Dendritic cell treated with granulocyte-macrophage colony-stimulating factor and Interleukin-4, amounts not matched to agents 40 ng/mL and 50 ng/mL, for 4 days (primary cell): ENCODE results near the gene ARL4D.
"Not testable (repeated sequence)": the region's sequence is repeated elsewhere in the genome, so short reads cannot be mapped to it uniquely, and the experiment has no call there.

Source experiments
- H3K27ac Mint-ChIP-seq: one replicate; pipeline ENCODE4 v1.8.0; 2022; ENCODE audit warnings: mild to moderate bottlenecking, mixed read lengths
- H3K27me3 Mint-ChIP-seq: one replicate; pipeline ENCODE4 v1.8.0; 2022; ENCODE audit warnings: mild to moderate bottlenecking, mixed read lengths
- H3K36me3 Mint-ChIP-seq: one replicate; pipeline ENCODE4 v1.8.0; 2022; ENCODE audit warnings: low read depth, mixed read lengths
- H3K4me1 Mint-ChIP-seq: one replicate; pipeline ENCODE4 v1.8.0; 2022; ENCODE audit warnings: low read depth, mixed read lengths
- H3K4me3 Mint-ChIP-seq: one replicate; pipeline ENCODE4 v1.8.0; 2022; ENCODE audit warnings: mild to moderate bottlenecking, moderate library complexity, mixed read lengths
- H3K9me3 Mint-ChIP-seq: one replicate; pipeline ENCODE4 v1.8.0; 2022; ENCODE audit warnings: mixed read lengths
- intact Hi-C: fragments of 100-400 bp; cut with micrococcal nuclease; formaldehyde crosslinking; loops from one replicate; pipeline ENCODE4 v1.15.0; 2022

The ARL4D gene

GRCh38 chr17:43363926-43364285 lies 34.9 kb upstream of the ARL4D start:
- peaks cover 12% of the 10 kb centered on the region for H3K36me3 Mint-ChIP-seq
- no peak overlapping the region for H3K4me3 Mint-ChIP-seq
- no peaks in the 10 kb centered on the region for H3K9me3 Mint-ChIP-seq
- H3K27ac Mint-ChIP-seq: no peak overlapping the region
- H3K4me1 Mint-ChIP-seq: peaks cover 64% of the 10 kb centered on the region
- H3K27me3 Mint-ChIP-seq: no peaks in the 10 kb centered on the region
- intact Hi-C loops: no loop called here

- Mint-ChIP-seq H3K4me1 (peaks cover 64% of the 10 kb centered on the region), H3K27ac (peak overlapping the region; percentile 35), H3K27me3 (no peaks in the 10 kb centered on the region), H3K9me3 (no peaks in the 10 kb centered on the region), H3K36me3 (peaks cover 17% of the 10 kb centered on the region), H3K4me3 (no peak overlapping the region)
- intact Hi-C loops: no loop called here
Measured at GRCh38 chr17:43365356-43365755, 33.4 kb upstream of the ARL4D start.

- Mint-ChIP-seq H3K36me3 (peaks cover 17% of the 10 kb centered on the region), H3K4me1 (peaks cover 63% of the 10 kb centered on the region), H3K27ac (peak overlapping the region; percentile 35)
- intact Hi-C loops, H3K9me3 Mint-ChIP-seq, H3K27me3 Mint-ChIP-seq, H3K4me3 Mint-ChIP-seq: not testable (repeated sequence)
Measured at GRCh38 chr17:43365921-43366320, 32.9 kb upstream of the ARL4D start.

- Mint-ChIP-seq H3K9me3 (no peaks in the 10 kb centered on the region), H3K27me3 (no peaks in the 10 kb centered on the region), H3K27ac (peak overlapping the region; percentile 100), H3K4me3 (peak overlapping the region; percentile 79), H3K36me3 (peaks cover 12% of the 10 kb centered on the region), H3K4me1 (peaks cover 60% of the 10 kb centered on the region)
- intact Hi-C loops: no loop called here
Measured at GRCh38 chr17:43366891-43367736, 31.7 kb upstream of the ARL4D start.

GRCh38 chr17:43367737-43368242 lies 31.0 kb upstream of the ARL4D start:
- intact Hi-C loops: loop anchor here (1.0 kb wide), 2 partner anchors 21 to 116 kb away; partner anchors contain the start of gene DHX8
- H3K27ac Mint-ChIP-seq: peak overlapping the region; percentile 100
- no peaks in the 10 kb centered on the region for H3K9me3 Mint-ChIP-seq
- H3K27me3 Mint-ChIP-seq: no peaks in the 10 kb centered on the region
- H3K36me3 Mint-ChIP-seq: peaks cover 12% of the 10 kb centered on the region
- peaks cover 64% of the 10 kb centered on the region for H3K4me1 Mint-ChIP-seq
- peak overlapping the region; percentile 79 for H3K4me3 Mint-ChIP-seq

- peaks cover 73% of the 10 kb centered on the region for H3K4me1 Mint-ChIP-seq
- no peaks in the 10 kb centered on the region for H3K27me3 Mint-ChIP-seq
- intact Hi-C loops: loop anchor here (1.0 kb wide), 2 partner anchors 19 to 114 kb away; partner anchors contain the start of gene DHX8
- no peaks in the 10 kb centered on the region for H3K9me3 Mint-ChIP-seq
- H3K27ac Mint-ChIP-seq: peak overlapping the region; percentile 100
- H3K36me3 Mint-ChIP-seq: peaks cover 12% of the 10 kb centered on the region
- peak overlapping the region; percentile 79 for H3K4me3 Mint-ChIP-seq
Measured at GRCh38 chr17:43368740-43369506, 29.9 kb upstream of the ARL4D start.

- Mint-ChIP-seq H3K36me3 (peaks cover 14% of the 10 kb centered on the region), H3K4me3 (peak overlapping the region; percentile 79), H3K27me3 (no peaks in the 10 kb centered on the region), H3K27ac (peak overlapping the region; percentile 100), H3K4me1 (peaks cover 76% of the 10 kb centered on the region), H3K9me3 (no peaks in the 10 kb centered on the region)
- intact Hi-C loops: no loop called here
Measured at GRCh38 chr17:43369986-43370385, 28.8 kb upstream of the ARL4D start.

- Mint-ChIP-seq H3K9me3 (no peaks in the 10 kb centered on the region), H3K4me3 (no peak overlapping the region), H3K27me3 (no peaks in the 10 kb centered on the region), H3K4me1 (peaks cover 69% of the 10 kb centered on the region), H3K27ac (no peak overlapping the region), H3K36me3 (peaks cover 24% of the 10 kb centered on the region)
- intact Hi-C loops: no loop called here
Measured at GRCh38 chr17:43371227-43371821, 27.5 kb upstream of the ARL4D start.

- H3K4me1 Mint-ChIP-seq: peaks cover 60% of the 10 kb centered on the region
- no peaks in the 10 kb centered on the region for H3K27me3 Mint-ChIP-seq
- intact Hi-C loops: loop anchor here (1.0 kb wide), 1 partner anchor 16 kb away; no protein-coding TSS in a partner anchor
- H3K27ac Mint-ChIP-seq: peak overlapping the region; percentile 74
- H3K4me3 Mint-ChIP-seq: peak overlapping the region; percentile 54
- H3K9me3 Mint-ChIP-seq: no peaks in the 10 kb centered on the region
- peaks cover 24% of the 10 kb centered on the region for H3K36me3 Mint-ChIP-seq
Measured at GRCh38 chr17:43372273-43372911, 26.4 kb upstream of the ARL4D start.

- H3K4me3 Mint-ChIP-seq: no peak overlapping the region
- no peaks in the 10 kb centered on the region for H3K9me3 Mint-ChIP-seq
- peaks cover 50% of the 10 kb centered on the region for H3K4me1 Mint-ChIP-seq
- H3K27me3 Mint-ChIP-seq: no peaks in the 10 kb centered on the region
- intact Hi-C loops: no loop called here
- peak overlapping the region; percentile 74 for H3K27ac Mint-ChIP-seq
- peaks cover 20% of the 10 kb centered on the region for H3K36me3 Mint-ChIP-seq
Measured at GRCh38 chr17:43373356-43373755, 25.4 kb upstream of the ARL4D start.

GRCh38 chr17:43375915-43376314 lies 22.9 kb upstream of the ARL4D start:
- intact Hi-C loops, H3K27me3 Mint-ChIP-seq, H3K4me3 Mint-ChIP-seq, H3K27ac Mint-ChIP-seq: not testable (repeated sequence)
- Mint-ChIP-seq H3K4me1 (peaks cover 34% of the 10 kb centered on the region), H3K9me3 (peaks cover 13% of the 10 kb centered on the region), H3K36me3 (peaks cover 22% of the 10 kb centered on the region)

GRCh38 chr17:43377056-43377810 lies 21.6 kb upstream of the ARL4D start:
- no peak overlapping the region for H3K4me3 Mint-ChIP-seq
- peaks cover 23% of the 10 kb centered on the region for H3K9me3 Mint-ChIP-seq
- H3K27ac Mint-ChIP-seq: no peak overlapping the region
- H3K4me1 Mint-ChIP-seq: peaks cover 24% of the 10 kb centered on the region
- peaks cover 34% of the 10 kb centered on the region for H3K36me3 Mint-ChIP-seq
- intact Hi-C loops: no loop called here
- no peaks in the 10 kb centered on the region for H3K27me3 Mint-ChIP-seq

- H3K27ac Mint-ChIP-seq: no peak overlapping the region
- peaks cover 12% of the 10 kb centered on the region for H3K4me1 Mint-ChIP-seq
- intact Hi-C loops: no loop called here
- H3K36me3 Mint-ChIP-seq: peaks cover 34% of the 10 kb centered on the region
- H3K27me3 Mint-ChIP-seq: no peaks in the 10 kb centered on the region
- no peak overlapping the region for H3K4me3 Mint-ChIP-seq
- peaks cover 23% of the 10 kb centered on the region for H3K9me3 Mint-ChIP-seq
Measured at GRCh38 chr17:43378766-43379165, 20.0 kb upstream of the ARL4D start.
